DOHH2 (cell line): ENCODE measurements around the gene EEIG1.

Source experiments
- H3F3A ChIP-seq: fragments of 200-600 bp; sonication (generic), shearing (Covaris generic); 2 replicates; pipeline ENCODE4 v1.6.0; 2016; ENCODE audit warnings: antibody characterized with exemption, mild to moderate bottlenecking; ENCODE audit not compliant: control insufficient read depth, insufficient read depth
- H3K27ac ChIP-seq: fragments of 200-600 bp; sonication (generic); 2 replicates; pipeline ENCODE4 v1.5.1; 2014; ENCODE audit warnings: low read depth, mild to moderate bottlenecking, low read length, moderate library complexity
- H3K27me3 ChIP-seq: fragments of 200-600 bp; sonication (generic); 2 replicates; pipeline ENCODE4 v1.6.1; 2014; ENCODE audit warnings: mild to moderate bottlenecking, low read length, mixed read lengths; ENCODE audit not compliant: control insufficient read depth
- H3K36me3 ChIP-seq: fragments of 200-600 bp; sonication (generic); 2 replicates; pipeline ENCODE4 v1.6.1; 2014; ENCODE audit warnings: mild to moderate bottlenecking, low read length, moderate library complexity, mixed read lengths; ENCODE audit not compliant: control insufficient read depth
- H3K4me1 ChIP-seq: fragments of 200-600 bp; sonication (generic); 2 replicates; pipeline ENCODE4 v1.6.1; 2014; ENCODE audit warnings: mild to moderate bottlenecking, low read length, mixed read lengths; ENCODE audit not compliant: control insufficient read depth
- H3K4me2 ChIP-seq: fragments of 200-600 bp; sonication (generic); 2 replicates; pipeline ENCODE4 v1.6.0; 2014; ENCODE audit warnings: mild to moderate bottlenecking, low read length, moderate library complexity
- H3K4me3 ChIP-seq: fragments of 200-600 bp; sonication (generic); 2 replicates; pipeline ENCODE4 v1.5.1; 2014; ENCODE audit warnings: mild to moderate bottlenecking, low read length, mixed read lengths
- H3K79me2 ChIP-seq: fragments of 200-600 bp; sonication (generic); 2 replicates; pipeline ENCODE4 v1.6.1; 2014; ENCODE audit warnings: mild to moderate bottlenecking, low read length, mixed read lengths; ENCODE audit not compliant: control insufficient read depth
- H3K9me2 ChIP-seq: fragments of 200-600 bp; sonication (generic); replicated peaks from 2 replicates; pipeline ENCODE4 v1.6.1; 2014; ENCODE audit warnings: mild to moderate bottlenecking, low read length, mixed read lengths; ENCODE audit not compliant: control insufficient read depth
- H3K9me3 ChIP-seq: fragments of 200-600 bp; sonication (generic); 2 replicates; pipeline ENCODE4 v1.6.1; 2014; ENCODE audit warnings: antibody characterized with exemption, low read length, mixed read lengths; ENCODE audit not compliant: control insufficient read depth, insufficient read depth
- H4K20me1 ChIP-seq: fragments of 200-600 bp; sonication (generic); 2 replicates; pipeline ENCODE4 v1.6.0; 2014; ENCODE audit warnings: low read depth, mild to moderate bottlenecking, antibody characterized with exemption, low read length, moderate library complexity; ENCODE audit not compliant: control insufficient read depth, insufficient read depth
- EZH2phosphoT487 ChIP-seq: fragments of 200-600 bp; sonication (generic); IDR thresholded peaks from 2 replicates; pipeline ENCODE4 v1.6.1; 2017; ENCODE audit warnings: borderline replicate concordance, mild to moderate bottlenecking, antibody characterized with exemption, low read length, moderate library complexity, mixed read lengths
- TF ChIP-seq, protein P1 (sequence below): fragments of 200-600 bp; sonication (generic); IDR thresholded peaks from one replicate; pipeline ENCODE4 v1.5.1; 2014; ENCODE audit warnings: antibody characterized with exemption, mild to moderate bottlenecking, low read depth, low read length; ENCODE audit not compliant: poor library complexity, severe bottlenecking

Gene EEIG1

DNA sequence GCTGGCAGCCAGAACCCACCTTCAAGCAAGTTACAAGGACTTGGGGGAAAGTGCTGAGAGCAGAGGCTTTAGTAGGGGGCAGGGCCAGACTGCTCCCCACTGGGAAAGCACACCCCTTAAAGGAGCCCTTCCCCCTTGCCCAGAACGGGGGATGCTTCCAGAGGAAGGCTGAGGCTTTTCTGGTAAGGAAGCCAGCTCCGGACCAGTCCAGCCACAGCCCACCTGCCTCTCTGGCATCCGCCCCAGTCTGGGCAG lies 38.9 kb downstream of the EEIG1 start:
- H4K20me1 ChIP-seq, result peaks cover 4% of the 10 kb centered on the region; the same call in 1 of the 2 replicates
- no peak overlapping the region for H3K27ac ChIP-seq
- no peaks in the 10 kb centered on the region for H3K9me3 ChIP-seq
- no peaks in the 10 kb centered on the region for H3K9me2 ChIP-seq
- H3K79me2 ChIP-seq, result peaks cover 16% of the 10 kb centered on the region
- H3F3A ChIP-seq, result peaks cover 22% of the 10 kb centered on the region
- no peak overlapping the region for H3K4me3 ChIP-seq
- H3K4me2 ChIP-seq, result no peak overlapping the region
- no peak for TF ChIP-seq EZH2phosphoT487
- TF ChIP-seq, protein P1, sequence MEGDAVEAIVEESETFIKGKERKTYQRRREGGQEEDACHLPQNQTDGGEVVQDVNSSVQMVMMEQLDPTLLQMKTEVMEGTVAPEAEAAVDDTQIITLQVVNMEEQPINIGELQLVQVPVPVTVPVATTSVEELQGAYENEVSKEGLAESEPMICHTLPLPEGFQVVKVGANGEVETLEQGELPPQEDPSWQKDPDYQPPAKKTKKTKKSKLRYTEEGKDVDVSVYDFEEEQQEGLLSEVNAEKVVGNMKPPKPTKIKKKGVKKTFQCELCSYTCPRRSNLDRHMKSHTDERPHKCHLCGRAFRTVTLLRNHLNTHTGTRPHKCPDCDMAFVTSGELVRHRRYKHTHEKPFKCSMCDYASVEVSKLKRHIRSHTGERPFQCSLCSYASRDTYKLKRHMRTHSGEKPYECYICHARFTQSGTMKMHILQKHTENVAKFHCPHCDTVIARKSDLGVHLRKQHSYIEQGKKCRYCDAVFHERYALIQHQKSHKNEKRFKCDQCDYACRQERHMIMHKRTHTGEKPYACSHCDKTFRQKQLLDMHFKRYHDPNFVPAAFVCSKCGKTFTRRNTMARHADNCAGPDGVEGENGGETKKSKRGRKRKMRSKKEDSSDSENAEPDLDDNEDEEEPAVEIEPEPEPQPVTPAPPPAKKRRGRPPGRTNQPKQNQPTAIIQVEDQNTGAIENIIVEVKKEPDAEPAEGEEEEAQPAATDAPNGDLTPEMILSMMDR, result no peak
- H3K27me3 ChIP-seq, result no peaks in the 10 kb centered on the region
- peaks cover 37% of the 10 kb centered on the region for H3K4me1 ChIP-seq
- peaks cover 70% of the 10 kb centered on the region for H3K36me3 ChIP-seq

DNA sequence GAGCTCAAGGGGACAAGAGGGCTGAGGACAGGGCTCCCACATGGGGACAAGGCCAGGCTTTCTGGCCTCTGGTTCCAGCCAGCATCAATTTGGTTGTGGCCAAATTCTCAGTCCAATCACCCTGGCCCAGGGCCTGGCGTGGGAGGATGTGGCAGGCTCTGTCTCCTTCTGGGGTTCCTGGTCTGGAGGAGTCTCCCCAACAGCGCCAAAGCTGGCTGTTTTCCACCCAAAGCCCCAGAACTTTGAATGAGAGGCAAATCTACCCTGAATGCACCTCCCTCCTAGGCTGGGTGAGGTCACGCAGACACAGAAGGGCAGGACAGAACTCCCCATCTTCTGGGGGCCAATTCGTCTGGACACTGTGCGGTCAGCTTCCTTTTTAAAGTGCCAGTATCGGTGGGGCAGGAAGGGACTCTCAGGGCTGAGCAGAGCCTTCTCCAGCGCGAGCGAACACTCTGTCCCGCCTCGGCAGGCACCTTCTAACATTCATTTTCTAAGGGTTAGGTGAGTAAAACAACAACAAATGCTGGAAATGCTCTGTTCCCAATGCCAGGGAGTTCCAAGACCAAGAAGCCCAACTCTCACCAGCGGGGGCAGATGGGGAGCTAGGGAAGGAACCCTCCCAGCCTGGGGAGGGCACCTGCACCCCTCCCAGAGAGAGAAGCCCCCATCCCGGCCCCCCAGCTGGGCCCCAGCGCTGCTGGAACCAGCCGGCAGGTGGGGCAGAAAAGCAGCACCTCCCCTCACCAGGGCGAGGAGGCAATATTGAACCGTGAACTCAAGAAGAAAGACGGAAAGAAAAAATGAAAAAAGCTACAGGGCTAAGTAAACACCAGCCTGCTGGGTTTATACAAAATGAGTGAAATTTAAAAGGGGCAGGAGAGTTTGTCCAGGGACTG lies 39.5 kb downstream of the EEIG1 start:
- H3K27ac ChIP-seq, result no peak overlapping the region
- H3K4me2 ChIP-seq, result no peak overlapping the region
- H3K9me2 ChIP-seq, result no peaks in the 10 kb centered on the region
- peaks cover 65% of the 10 kb centered on the region for H3K36me3 ChIP-seq
- H3K9me3 ChIP-seq, result no peaks in the 10 kb centered on the region
- peaks cover 4% of the 10 kb centered on the region; the same call in 1 of the 2 replicates for H4K20me1 ChIP-seq
- H3K27me3 ChIP-seq, result no peaks in the 10 kb centered on the region
- H3F3A ChIP-seq, result peaks cover 22% of the 10 kb centered on the region
- H3K4me3 ChIP-seq, result no peak overlapping the region
- peaks cover 17% of the 10 kb centered on the region for H3K79me2 ChIP-seq
- TF ChIP-seq, protein P1, result no peak
- TF ChIP-seq EZH2phosphoT487, result no peak
- H3K4me1 ChIP-seq, result peaks cover 36% of the 10 kb centered on the region

DNA sequence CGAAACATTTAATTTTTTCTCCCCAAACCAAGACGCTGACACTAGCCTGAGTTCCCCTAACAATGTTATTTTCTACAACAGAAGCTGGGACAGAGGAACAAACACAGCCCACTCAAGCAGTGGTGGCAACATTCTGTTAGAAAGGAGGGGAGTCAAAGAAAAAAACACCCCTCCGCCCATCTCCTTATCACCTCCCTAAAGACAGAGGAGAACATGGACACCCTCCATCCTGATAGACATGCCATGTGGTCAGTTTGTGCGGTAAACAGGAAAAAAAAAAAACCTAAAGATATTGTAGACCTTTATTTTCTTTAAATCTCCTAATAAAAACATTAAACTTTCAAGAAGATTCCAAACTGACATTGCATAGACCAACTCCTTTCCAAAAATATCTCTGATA lies 40.2 kb downstream of the EEIG1 start:
- H3K9me2 ChIP-seq, result no peaks in the 10 kb centered on the region
- peaks cover 22% of the 10 kb centered on the region for H3F3A ChIP-seq
- H3K27ac ChIP-seq, result no peak overlapping the region
- peaks cover 4% of the 10 kb centered on the region; the same call in 1 of the 2 replicates for H4K20me1 ChIP-seq
- peaks cover 43% of the 10 kb centered on the region for H3K4me1 ChIP-seq
- no peak overlapping the region for H3K4me2 ChIP-seq
- H3K79me2 ChIP-seq, result peaks cover 24% of the 10 kb centered on the region
- H3K9me3 ChIP-seq, result no peaks in the 10 kb centered on the region
- H3K4me3 ChIP-seq, result no peak overlapping the region
- TF ChIP-seq EZH2phosphoT487, result no peak
- TF ChIP-seq, protein P1, result no peak
- H3K36me3 ChIP-seq, result peaks cover 57% of the 10 kb centered on the region
- no peaks in the 10 kb centered on the region for H3K27me3 ChIP-seq
